K562 treated with DMSO at 1 percent for 48 hours (cell line): ENCODE measurements around the gene RALGPS2. TPM values are rescaled to one million over a fixed set of nuclear protein-coding genes. Genes with fewer than 3 reads are reported as not detected.

Source experiments
- total RNA-seq: library from RNA; unstranded; fragments of 300-600 nt; gene quantifications from 2 replicates; pipeline ENCODE4 v1.2.3, GENCODE V29; 2022; ENCODE audit warnings: low replicate concordance; ENCODE audit errors: extremely low read depth

The RALGPS2 gene
- not detected in 2 replicates for total RNA-seq

GRCh38 chr1:178724728-178725465 is at the start of gene RALGPS2:
Gene RALGPS2 (plus strand): TSS chr1:178725244. CDS start chr1:178776765, 51,521 bp downstream.

GRCh38 chr1:178870944-178871343 is 145.9 kb downstream of the RALGPS2 start, which contains the start of gene ANGPTL1:
Gene ANGPTL1 (minus strand): TSS chr1:178871077. CDS start chr1:178865776, 5,301 bp downstream.

Other genes starting within 250 kb of the RALGPS2 start
- gene CLEC20A, start 228.3 kb upstream of the RALGPS2 start, total RNA-seq: not detected in 2 replicates
- not detected in 2 replicates for gene TEX35, start 212.1 kb upstream of the RALGPS2 start, total RNA-seq
- gene ANGPTL1, start 145.8 kb downstream of the RALGPS2 start, total RNA-seq: not detected in 2 replicates